ENCODE results near the gene USP30.

The USP30 gene

GRCh38 chr12:109130297-109131153, 78.1 kb downstream of the USP30 start:
- no peak for DNase-seq

- DNase-seq: no peak
Observed at GRCh38 chr12:109131154-109132050, 79.0 kb downstream of the USP30 start.

- DNase-seq: no peak
Observed at GRCh38 chr12:109134186-109134917, 82.0 kb downstream of the USP30 start.

GRCh38 chr12:109137055-109137454, 84.7 kb downstream of the USP30 start:
- DNase-seq: no peak

All from KG1 (cell line).